ENCODE data around the gene RPS10. TPM values are rescaled to one million over a fixed set of nuclear protein-coding genes. Genes with fewer than 3 reads are reported as not detected.

Gene RPS10
- total RNA-seq, 1 donor from 2014 or later = 1,026 TPM

DNA sequence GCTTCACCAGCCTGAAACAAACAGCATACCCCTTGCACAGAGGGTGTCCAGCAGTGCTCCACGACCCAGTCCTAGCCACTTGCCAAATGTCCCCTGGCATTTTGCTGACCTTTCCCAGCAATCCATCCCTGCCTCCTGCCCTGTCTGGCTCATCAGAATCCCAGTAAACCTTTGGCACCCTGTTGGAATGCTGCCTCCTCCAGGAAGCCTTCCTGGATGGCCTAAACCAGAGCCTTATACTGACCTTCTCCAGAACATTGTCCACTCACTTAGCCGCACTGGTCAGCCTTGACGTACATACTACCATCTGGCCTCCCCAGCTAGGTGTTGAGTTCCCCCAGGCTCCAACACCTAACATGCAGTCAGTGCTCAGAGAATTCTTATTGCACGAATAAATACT lies 38.0 kb upstream of the RPS10 start:
- Mint-ChIP-seq H3K9me3 (ENCODE audit: unreplicated experiment) (no peaks in the 10 kb centered on the region), H3K36me3 (ENCODE audit: unreplicated experiment) (no peaks in the 10 kb centered on the region), H3K4me3 (ENCODE audit: unreplicated experiment) (no peak overlapping the region), H3K27ac (ENCODE audit: unreplicated experiment) (no peak overlapping the region), H3K27me3 (ENCODE audit: unreplicated experiment) (peaks cover 16% of the 10 kb centered on the region), H3K4me1 (ENCODE audit: unreplicated experiment) (peaks cover 9% of the 10 kb centered on the region)
- DNase-seq (ENCODE audit: extremely low spot score, unreplicated experiment) = no peak
- TF ChIP-seq, protein P1, sequence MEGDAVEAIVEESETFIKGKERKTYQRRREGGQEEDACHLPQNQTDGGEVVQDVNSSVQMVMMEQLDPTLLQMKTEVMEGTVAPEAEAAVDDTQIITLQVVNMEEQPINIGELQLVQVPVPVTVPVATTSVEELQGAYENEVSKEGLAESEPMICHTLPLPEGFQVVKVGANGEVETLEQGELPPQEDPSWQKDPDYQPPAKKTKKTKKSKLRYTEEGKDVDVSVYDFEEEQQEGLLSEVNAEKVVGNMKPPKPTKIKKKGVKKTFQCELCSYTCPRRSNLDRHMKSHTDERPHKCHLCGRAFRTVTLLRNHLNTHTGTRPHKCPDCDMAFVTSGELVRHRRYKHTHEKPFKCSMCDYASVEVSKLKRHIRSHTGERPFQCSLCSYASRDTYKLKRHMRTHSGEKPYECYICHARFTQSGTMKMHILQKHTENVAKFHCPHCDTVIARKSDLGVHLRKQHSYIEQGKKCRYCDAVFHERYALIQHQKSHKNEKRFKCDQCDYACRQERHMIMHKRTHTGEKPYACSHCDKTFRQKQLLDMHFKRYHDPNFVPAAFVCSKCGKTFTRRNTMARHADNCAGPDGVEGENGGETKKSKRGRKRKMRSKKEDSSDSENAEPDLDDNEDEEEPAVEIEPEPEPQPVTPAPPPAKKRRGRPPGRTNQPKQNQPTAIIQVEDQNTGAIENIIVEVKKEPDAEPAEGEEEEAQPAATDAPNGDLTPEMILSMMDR (IDR thresholded peaks at IDR 0.05) = no peak

DNA sequence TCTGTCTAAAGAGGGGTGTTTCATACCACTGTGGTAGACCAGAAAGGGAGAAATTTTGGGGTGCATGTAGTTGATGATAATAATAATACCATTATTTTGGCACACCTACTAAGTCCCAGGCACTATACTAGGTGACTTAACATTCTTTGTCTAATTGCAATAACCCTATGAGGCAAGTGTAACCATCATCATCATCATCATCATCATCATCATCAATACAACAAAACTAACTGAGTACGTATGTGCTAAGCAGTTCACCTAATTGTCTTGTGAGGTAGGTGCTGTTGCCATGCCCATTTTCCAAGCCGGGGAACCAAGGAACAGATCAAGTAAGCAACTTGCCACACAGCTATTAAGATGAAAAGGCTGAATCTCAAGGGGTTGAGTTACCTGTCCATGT lies 37.4 kb upstream of the RPS10 start:
- Mint-ChIP-seq H3K36me3 (ENCODE audit: unreplicated experiment) (no peaks in the 10 kb centered on the region), H3K27ac (ENCODE audit: unreplicated experiment) (no peak overlapping the region), H3K9me3 (ENCODE audit: unreplicated experiment) (no peaks in the 10 kb centered on the region), H3K27me3 (ENCODE audit: unreplicated experiment) (peaks cover 14% of the 10 kb centered on the region), H3K4me3 (ENCODE audit: unreplicated experiment) (no peak overlapping the region), H3K4me1 (ENCODE audit: unreplicated experiment) (peaks cover 9% of the 10 kb centered on the region)
- TF ChIP-seq, protein P1 (IDR thresholded peaks at IDR 0.05) = no peak
- DNase-seq (ENCODE audit: extremely low spot score, unreplicated experiment) = no peak

DNA sequence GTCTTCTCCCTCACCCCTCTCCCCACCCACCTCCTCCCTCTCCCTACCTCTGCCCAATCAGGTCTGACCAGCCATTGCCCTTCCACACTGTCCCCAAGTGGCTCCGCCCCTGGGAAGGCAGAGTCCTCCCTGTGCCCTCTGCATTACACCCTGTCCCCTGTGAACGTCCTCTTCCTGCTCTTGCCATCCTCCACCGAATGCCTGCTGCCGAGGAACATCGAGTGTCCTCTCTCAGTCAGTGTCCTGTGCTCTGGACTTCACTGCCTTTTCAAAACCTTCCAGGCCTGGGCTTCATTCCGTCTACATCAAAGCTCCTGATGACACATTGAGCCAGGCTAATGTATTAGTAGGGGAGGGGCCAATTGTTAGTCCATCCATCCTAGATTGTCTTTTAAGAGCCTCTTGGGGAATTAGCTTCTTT lies 36.7 kb upstream of the RPS10 start:
- H3K4me1 Mint-ChIP-seq (ENCODE audit: unreplicated experiment) = peaks cover 9% of the 10 kb centered on the region
- no peak overlapping the region for H3K4me3 Mint-ChIP-seq (ENCODE audit: unreplicated experiment)
- DNase-seq (ENCODE audit: extremely low spot score, unreplicated experiment) = no peak
- no peak overlapping the region for H3K27ac Mint-ChIP-seq (ENCODE audit: unreplicated experiment)
- H3K36me3 Mint-ChIP-seq (ENCODE audit: unreplicated experiment) = no peaks in the 10 kb centered on the region
- peaks cover 14% of the 10 kb centered on the region for H3K27me3 Mint-ChIP-seq (ENCODE audit: unreplicated experiment)
- no peaks in the 10 kb centered on the region for H3K9me3 Mint-ChIP-seq (ENCODE audit: unreplicated experiment)
- TF ChIP-seq, protein P1 (IDR thresholded peaks at IDR 0.05) = no peak

DNA sequence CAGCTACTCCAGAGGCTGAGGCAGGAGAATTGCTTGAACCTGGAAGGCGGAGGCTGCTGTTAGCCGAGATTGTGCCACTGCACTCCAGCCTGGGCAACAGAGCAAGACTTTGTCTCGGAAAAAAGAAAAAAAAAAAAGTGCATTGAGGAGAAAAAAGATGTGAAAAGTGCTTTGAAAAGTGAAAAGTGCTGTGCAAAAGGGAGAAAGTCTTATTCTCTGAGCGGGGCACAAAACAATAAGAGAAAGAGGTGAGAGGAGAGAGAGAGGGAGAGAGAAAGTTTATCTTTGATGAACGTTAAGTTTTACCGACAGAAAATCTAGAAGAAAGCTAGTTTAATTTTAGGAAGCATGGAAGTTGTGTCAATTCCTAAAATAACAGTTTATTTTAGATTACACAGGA lies 36.1 kb upstream of the RPS10 start:
- no peaks in the 10 kb centered on the region for H3K36me3 Mint-ChIP-seq (ENCODE audit: unreplicated experiment)

DNA sequence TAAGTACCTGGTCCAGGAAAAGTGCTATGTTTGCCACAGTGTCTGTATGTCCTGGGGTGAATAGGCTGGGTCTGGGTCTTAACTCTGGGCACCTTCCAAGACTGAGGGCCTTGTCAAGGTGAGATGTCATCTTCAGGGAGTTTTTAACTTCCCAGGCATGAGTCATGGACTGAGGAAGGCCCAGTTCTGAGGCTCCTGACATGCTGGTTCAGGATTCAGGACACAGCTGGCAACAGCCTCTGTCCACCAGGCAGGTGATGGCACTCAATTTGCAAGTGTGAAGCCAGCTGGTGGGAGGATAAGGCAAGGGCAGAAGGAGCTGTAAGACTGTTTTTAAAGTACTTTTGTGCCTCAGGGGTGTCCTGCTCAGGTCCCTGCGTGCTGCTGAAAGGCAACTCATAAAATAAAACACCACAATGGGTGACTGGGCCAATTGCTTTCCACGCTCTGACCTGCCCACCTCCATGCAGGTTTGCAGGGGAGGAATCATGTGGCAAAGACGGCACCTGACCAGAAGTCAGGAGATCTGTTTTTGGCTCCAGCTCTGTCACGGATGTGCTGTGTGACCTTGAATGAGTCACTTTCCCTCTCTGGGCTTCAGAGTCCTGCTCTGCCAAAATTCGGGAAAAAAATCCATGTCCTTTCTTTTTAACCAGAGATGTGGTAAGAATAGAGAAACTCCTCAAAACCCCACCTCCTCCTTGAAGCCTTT lies 35.1 kb upstream of the RPS10 start:
- H3K4me3 Mint-ChIP-seq (ENCODE audit: unreplicated experiment) = no peak overlapping the region
- TF ChIP-seq, protein P1 (IDR thresholded peaks at IDR 0.05) = no peak
- no peak for DNase-seq (ENCODE audit: extremely low spot score, unreplicated experiment)
- H3K4me1 Mint-ChIP-seq (ENCODE audit: unreplicated experiment) = peaks cover 9% of the 10 kb centered on the region
- peaks cover 14% of the 10 kb centered on the region for H3K27me3 Mint-ChIP-seq (ENCODE audit: unreplicated experiment)
- H3K9me3 Mint-ChIP-seq (ENCODE audit: unreplicated experiment) = no peaks in the 10 kb centered on the region
- H3K27ac Mint-ChIP-seq (ENCODE audit: unreplicated experiment) = no peak overlapping the region
- no peaks in the 10 kb centered on the region for H3K36me3 Mint-ChIP-seq (ENCODE audit: unreplicated experiment)

More for the DNA sequence above, 36.1 kb upstream of the RPS10 start:
- TF ChIP-seq, protein P1 (IDR thresholded peaks at IDR 0.05) = no peak
- DNase-seq (ENCODE audit: extremely low spot score, unreplicated experiment) = no peak
- Mint-ChIP-seq H3K4me1 (ENCODE audit: unreplicated experiment) (peaks cover 9% of the 10 kb centered on the region), H3K9me3 (ENCODE audit: unreplicated experiment) (no peaks in the 10 kb centered on the region), H3K27ac (ENCODE audit: unreplicated experiment) (no peak overlapping the region), H3K4me3 (ENCODE audit: unreplicated experiment) (no peak overlapping the region), H3K27me3 (ENCODE audit: unreplicated experiment) (peaks cover 14% of the 10 kb centered on the region)

All from osteocyte (in vitro differentiated cells).